ENCODE data around the gene ICOSLG.
A peak's percentile ranks its signal among the peaks of the same experiment; 100 is the strongest.

ICOSLG gene

DNA sequence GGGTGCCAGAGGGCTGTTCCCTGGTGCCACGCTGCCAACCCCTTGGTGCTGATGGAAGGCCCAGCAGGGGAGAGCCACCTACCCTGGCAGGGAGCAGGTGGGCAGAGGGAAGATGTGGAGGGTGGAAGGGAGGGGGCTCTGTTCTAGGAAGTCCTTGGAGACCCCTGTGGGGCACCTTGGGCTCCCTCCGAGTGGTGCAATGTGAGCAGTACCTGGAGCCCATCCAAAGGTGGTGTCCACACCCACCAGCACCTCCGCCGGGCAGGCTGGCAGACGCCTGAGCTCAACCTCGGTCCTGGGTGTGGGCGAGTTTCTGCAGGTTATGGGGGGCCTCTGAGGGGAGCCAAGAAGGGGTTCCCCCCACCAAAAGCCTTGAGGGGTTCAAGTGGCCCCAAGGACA lies 32.3 kb upstream of the ICOSLG start:
- Mint-ChIP-seq H3K36me3 (no peaks in the 10 kb centered on the region), H3K4me1 (no peaks in the 10 kb centered on the region), H3K27ac (no peak overlapping the region), H3K4me3 (no peak overlapping the region), H3K9me3 (no peaks in the 10 kb centered on the region), H3K27me3 (no peaks in the 10 kb centered on the region)
- ATAC-seq (ENCODE audit: low read depth): no peak
- DNase-seq (ENCODE audit: low spot score in 2 of 2): no peak

DNA sequence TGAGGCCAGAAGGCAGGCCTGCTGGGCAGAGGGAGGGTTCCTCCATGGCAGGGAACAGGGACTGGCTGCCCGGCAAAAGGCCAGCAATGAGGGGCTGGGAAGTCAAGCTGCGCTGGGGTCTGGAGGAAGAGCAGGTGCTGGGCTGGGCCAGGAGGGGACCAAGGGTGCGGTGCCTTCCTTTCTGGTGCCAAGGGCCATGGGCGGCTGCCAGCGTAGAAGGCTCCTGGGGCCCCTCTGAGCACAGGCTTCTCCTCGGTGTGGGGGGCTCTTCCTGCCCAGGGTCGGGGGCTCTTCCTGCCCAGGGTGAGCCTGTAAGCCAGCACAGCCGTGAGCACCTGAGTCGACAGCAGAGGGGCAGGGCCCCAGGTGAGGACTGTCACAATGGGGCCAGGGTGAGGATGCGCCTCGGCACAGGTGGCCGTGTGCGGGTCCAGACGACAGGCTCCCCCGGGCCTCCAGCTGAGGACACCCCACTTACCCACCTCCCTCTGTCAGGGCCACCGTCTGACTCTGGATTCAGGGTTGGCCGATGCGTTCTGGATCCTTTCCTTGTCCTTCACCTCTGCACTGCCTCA lies 31.6 kb upstream of the ICOSLG start:
- ATAC-seq (ENCODE audit: low read depth): no peak
- Mint-ChIP-seq H3K4me3 (no peak overlapping the region), H3K27ac (no peak overlapping the region), H3K9me3 (no peaks in the 10 kb centered on the region), H3K27me3 (no peaks in the 10 kb centered on the region), H3K4me1 (no peaks in the 10 kb centered on the region), H3K36me3 (no peaks in the 10 kb centered on the region)
- no peak for DNase-seq (ENCODE audit: low spot score in 2 of 2)

GRCh38 chr21:44271558-44272283 lies 31.0 kb upstream of the ICOSLG start:
- no peak overlapping the region for H3K27ac Mint-ChIP-seq
- no peaks in the 10 kb centered on the region for H3K27me3 Mint-ChIP-seq
- no peaks in the 10 kb centered on the region for H3K9me3 Mint-ChIP-seq
- no peaks in the 10 kb centered on the region for H3K4me1 Mint-ChIP-seq
- no peaks in the 10 kb centered on the region for H3K36me3 Mint-ChIP-seq
- ATAC-seq (ENCODE audit: low read depth) (no peak), DNase-seq (ENCODE audit: low spot score in 2 of 2) (no peak)
- H3K4me3 Mint-ChIP-seq: no peak overlapping the region

- no peaks in the 10 kb centered on the region for H3K9me3 Mint-ChIP-seq
- no peak for ATAC-seq (ENCODE audit: low read depth)
- no peaks in the 10 kb centered on the region for H3K36me3 Mint-ChIP-seq
- no peaks in the 10 kb centered on the region for H3K4me1 Mint-ChIP-seq
- no peaks in the 10 kb centered on the region for H3K27me3 Mint-ChIP-seq
- H3K4me3 Mint-ChIP-seq: no peak overlapping the region
- no peak for DNase-seq (ENCODE audit: low spot score in 2 of 2)
- no peak overlapping the region for H3K27ac Mint-ChIP-seq
Measured at GRCh38 chr21:44269090-44269489, 28.3 kb upstream of the ICOSLG start.

DNA sequence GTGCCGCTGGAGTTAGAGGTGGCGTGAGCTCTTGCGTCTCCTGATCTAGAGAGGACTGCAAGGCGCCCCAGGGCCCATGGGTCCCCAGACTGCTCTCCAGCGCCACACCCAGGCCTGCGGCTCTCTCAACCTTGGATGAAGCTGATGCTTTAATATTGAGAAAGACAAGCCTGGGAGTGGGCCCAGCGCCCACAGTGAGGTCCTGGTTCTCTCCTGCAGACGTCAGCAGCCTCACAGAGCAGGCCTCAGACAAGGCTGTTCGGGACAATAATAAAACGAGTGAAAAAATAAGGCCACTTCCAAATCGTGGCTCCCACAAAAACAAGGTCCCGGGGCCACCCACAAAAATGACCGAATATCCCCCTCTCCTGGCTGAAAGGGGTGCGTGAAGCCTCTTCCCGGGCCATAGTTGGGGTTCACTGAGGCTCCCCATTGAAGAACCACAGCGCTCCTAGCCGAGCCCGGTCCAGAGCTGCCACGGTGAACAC lies 27.0 kb upstream of the ICOSLG start:
- DNase-seq (ENCODE audit: low spot score in 2 of 2): peak in 1 of 2 donors; percentile 41
- Mint-ChIP-seq H3K4me3 (no peak overlapping the region), H3K4me1 (no peaks in the 10 kb centered on the region), H3K27ac (no peak overlapping the region), H3K27me3 (no peaks in the 10 kb centered on the region), H3K9me3 (no peaks in the 10 kb centered on the region), H3K36me3 (no peaks in the 10 kb centered on the region)
- peak; percentile 86 for ATAC-seq (ENCODE audit: low read depth)

DNA sequence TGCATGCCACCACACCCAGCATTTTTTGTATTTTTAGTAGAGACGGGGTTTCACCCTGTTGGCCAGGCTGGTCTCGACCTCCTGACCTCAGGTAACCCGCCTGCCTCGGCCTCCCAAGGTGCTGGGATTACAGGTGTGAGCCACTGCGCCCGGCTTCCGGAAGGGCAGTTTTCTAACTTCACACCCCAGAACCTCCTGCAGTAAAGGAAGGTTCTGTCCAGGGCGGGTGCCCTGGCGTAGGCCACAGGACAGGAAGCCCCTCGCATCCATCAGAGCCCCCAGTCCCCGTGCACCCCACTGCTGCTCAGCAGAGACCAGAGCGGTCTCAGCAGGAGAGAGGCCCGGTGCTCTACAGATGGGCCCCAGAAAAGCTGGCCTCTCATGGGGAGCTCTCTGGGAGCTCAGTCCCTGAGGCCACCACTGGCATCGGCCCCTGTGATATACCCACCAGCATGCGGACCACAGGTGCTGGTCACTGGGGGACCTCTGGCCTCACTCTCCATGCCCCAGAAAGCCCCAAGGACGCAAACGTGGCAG lies 25.1 kb upstream of the ICOSLG start:
- Mint-ChIP-seq H3K36me3 (no peaks in the 10 kb centered on the region), H3K4me1 (no peaks in the 10 kb centered on the region), H3K27ac (no peak overlapping the region), H3K9me3 (no peaks in the 10 kb centered on the region), H3K27me3 (no peaks in the 10 kb centered on the region), H3K4me3 (no peak overlapping the region)
- ATAC-seq (ENCODE audit: low read depth) (no peak), DNase-seq (ENCODE audit: low spot score in 2 of 2) (no peak)

- Mint-ChIP-seq H3K4me3 (no peak overlapping the region), H3K4me1 (peaks cover 2% of the 10 kb centered on the region), H3K9me3 (no peaks in the 10 kb centered on the region), H3K27me3 (no peaks in the 10 kb centered on the region), H3K27ac (no peak overlapping the region), H3K36me3 (no peaks in the 10 kb centered on the region)
- DNase-seq (ENCODE audit: low spot score in 2 of 2) (no peak), ATAC-seq (ENCODE audit: low read depth) (no peak)
Measured at GRCh38 chr21:44263768-44264167, 23.0 kb upstream of the ICOSLG start.

GRCh38 chr21:44263221-44263760 lies 22.5 kb upstream of the ICOSLG start:
- DNase-seq (ENCODE audit: low spot score in 2 of 2): no peak
- H3K27me3 Mint-ChIP-seq: no peaks in the 10 kb centered on the region

DNA sequence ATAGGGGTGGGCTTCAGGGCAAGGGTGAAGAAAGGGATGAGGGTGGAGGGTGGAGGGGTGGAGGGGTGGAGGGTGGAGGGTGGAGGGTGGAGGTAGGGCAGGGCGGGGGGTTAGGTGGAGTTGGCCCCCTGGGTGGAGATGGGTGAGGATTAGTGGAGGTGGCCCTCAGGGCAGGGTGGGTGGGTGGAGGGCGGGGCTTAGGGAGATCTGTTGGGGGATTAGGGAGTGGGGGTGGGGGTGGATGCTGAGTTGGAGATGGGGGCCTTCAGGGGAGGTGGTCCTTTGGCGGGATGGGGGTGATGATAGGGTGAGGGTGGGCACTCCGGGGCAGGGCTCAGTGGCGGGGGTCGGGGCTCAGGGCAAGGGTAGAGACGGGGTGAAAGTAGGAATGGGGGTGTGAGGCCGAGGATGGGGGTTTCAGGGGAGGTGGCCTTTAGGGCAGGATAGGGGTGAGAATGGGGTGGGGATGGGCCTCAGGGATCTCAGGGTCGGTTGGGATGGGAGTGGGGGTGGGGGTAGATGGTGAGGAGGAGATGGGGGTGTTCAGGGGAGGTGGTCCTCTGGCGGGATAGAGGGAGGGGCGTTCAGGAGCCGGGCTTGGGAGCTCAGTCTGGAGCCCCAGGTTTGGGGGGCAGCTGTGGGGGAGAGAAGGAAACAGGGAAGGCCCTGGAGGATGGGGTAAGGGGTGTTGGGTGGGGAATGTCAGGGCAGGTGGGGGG lies 21.8 kb upstream of the ICOSLG start:
- no peak overlapping the region for H3K4me3 Mint-ChIP-seq
- no peaks in the 10 kb centered on the region for H3K36me3 Mint-ChIP-seq
- no peaks in the 10 kb centered on the region for H3K9me3 Mint-ChIP-seq
- no peak for ATAC-seq (ENCODE audit: low read depth)
- H3K4me1 Mint-ChIP-seq: peaks cover 2% of the 10 kb centered on the region
- H3K27ac Mint-ChIP-seq: no peak overlapping the region
- no peak for DNase-seq (ENCODE audit: low spot score in 2 of 2)
- no peaks in the 10 kb centered on the region for H3K27me3 Mint-ChIP-seq

More at GRCh38 chr21:44263221-44263760, 22.5 kb upstream of the ICOSLG start:
- H3K4me1 Mint-ChIP-seq: peaks cover 2% of the 10 kb centered on the region
- no peak overlapping the region for H3K4me3 Mint-ChIP-seq
- H3K9me3 Mint-ChIP-seq: no peaks in the 10 kb centered on the region
- H3K27ac Mint-ChIP-seq: no peak overlapping the region
- ATAC-seq (ENCODE audit: low read depth): no peak
- H3K36me3 Mint-ChIP-seq: no peaks in the 10 kb centered on the region

- peaks cover 2% of the 10 kb centered on the region for H3K4me1 Mint-ChIP-seq
- H3K27ac Mint-ChIP-seq: no peak within 1 kb of the TSS
- H3K36me3 Mint-ChIP-seq: no peaks in the 10 kb centered on the region
- no peaks in the 10 kb centered on the region for H3K9me3 Mint-ChIP-seq
- DNase-seq (ENCODE audit: low spot score in 2 of 2): no peak
- H3K27me3 Mint-ChIP-seq: no peaks in the 10 kb centered on the region
- H3K4me3 Mint-ChIP-seq: no peak within 1 kb of the TSS
- no peak for ATAC-seq (ENCODE audit: low read depth)
Measured at GRCh38 chr21:44261675-44262295, 21.0 kb upstream of the ICOSLG start, which contains the start of gene DNMT3L. Gene DNMT3L, minus strand, starts transcription at chr21:44261897. Its CDS starts 638 bp downstream, at chr21:44261259.

DNA sequence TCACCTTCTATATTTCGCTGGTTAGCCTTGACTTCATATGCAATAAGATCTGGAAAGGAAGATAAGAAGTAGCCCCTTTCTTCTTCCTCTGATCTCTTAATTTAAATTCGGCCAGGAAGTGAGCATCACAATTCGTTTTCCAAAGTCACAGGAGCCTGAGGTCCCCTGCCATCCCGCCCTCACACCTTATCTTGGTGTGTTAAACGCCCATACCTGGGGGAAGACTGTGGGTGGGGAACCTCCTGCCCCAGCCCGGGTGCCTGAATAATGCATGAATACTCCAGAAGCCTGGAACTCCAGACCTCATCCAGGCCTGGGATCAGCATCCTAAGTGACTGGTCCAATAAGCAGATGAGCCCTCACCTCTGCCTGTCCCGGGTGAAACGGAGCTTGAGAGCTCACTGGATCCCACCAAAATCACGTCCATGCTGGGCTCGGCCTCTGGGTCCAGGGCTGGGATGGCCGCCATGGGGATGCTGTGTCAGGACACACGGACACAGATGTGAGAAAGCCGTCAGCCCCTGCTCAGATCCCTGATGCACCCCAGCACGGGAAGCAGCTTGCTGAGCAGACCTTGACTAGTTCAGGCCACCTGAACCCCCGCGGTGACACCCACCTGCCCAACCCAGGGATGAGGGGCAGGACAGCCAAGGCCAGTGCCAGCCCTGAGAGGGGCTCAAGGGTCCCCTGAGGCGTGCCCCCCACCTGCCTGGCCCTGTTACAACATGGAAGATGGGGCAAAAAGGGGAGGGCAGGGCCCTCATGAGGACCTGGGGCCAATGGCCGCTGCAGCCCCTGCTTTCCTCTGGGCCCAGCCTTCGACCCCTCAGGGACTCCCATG lies 20.3 kb upstream of the ICOSLG start:
- H3K4me1 Mint-ChIP-seq: peaks cover 2% of the 10 kb centered on the region
- H3K27me3 Mint-ChIP-seq: no peaks in the 10 kb centered on the region
- DNase-seq (ENCODE audit: low spot score in 2 of 2) (no peak), ATAC-seq (ENCODE audit: low read depth) (no peak)
- H3K9me3 Mint-ChIP-seq: no peaks in the 10 kb centered on the region
- no peaks in the 10 kb centered on the region for H3K36me3 Mint-ChIP-seq
- no peak overlapping the region for H3K27ac Mint-ChIP-seq
- H3K4me3 Mint-ChIP-seq: no peak overlapping the region

DNA sequence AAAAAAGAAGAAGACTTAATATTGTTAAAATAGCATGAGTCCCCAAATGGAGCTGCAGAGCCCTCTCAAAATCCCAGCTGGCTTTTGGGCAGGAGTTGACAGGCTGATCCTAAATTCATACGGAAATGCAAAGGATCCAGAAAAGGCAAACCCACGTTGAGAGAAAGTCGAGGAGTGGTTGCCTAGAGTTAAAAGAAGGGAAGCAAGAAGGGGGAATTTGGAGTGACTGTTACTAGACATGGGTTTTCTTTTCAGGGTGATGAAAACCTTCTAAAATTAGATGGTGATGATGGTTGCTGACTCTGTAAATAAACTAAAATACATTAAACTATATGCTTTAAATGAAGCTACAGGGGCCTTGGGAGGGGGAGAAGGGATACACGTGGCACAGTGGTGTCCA lies 19.3 kb upstream of the ICOSLG start:
- Mint-ChIP-seq H3K36me3 (no peaks in the 10 kb centered on the region), H3K9me3 (no peaks in the 10 kb centered on the region), H3K27ac (no peak overlapping the region), H3K4me3 (no peak overlapping the region), H3K27me3 (no peaks in the 10 kb centered on the region), H3K4me1 (peaks cover 2% of the 10 kb centered on the region)
- ATAC-seq (ENCODE audit: low read depth) (no peak), DNase-seq (ENCODE audit: low spot score in 2 of 2) (no peak)

GRCh38 chr21:44259082-44259705 lies 18.5 kb upstream of the ICOSLG start:
- no peak for ATAC-seq (ENCODE audit: low read depth)
- Mint-ChIP-seq H3K4me1 (peaks cover 2% of the 10 kb centered on the region), H3K27ac (no peak overlapping the region)

More at GRCh38 chr21:44259082-44259705, 18.5 kb upstream of the ICOSLG start:
- Mint-ChIP-seq H3K4me3 (no peak overlapping the region), H3K36me3 (no peaks in the 10 kb centered on the region), H3K9me3 (no peaks in the 10 kb centered on the region), H3K27me3 (no peaks in the 10 kb centered on the region)
- DNase-seq (ENCODE audit: low spot score in 2 of 2): no peak
